PC-3 (cell line): ENCODE data around the gene ICAM1.

Experiments used
- EZH2 ChIP-seq: fragments of 300-600 bp; sonication (generic); IDR thresholded peaks from one replicate; pipeline ENCODE4 v1.6.1; 2017; ENCODE audit warnings: antibody characterized with exemption, mild to moderate bottlenecking, low read length; ENCODE audit not compliant: unreplicated experiment
- TF ChIP-seq, protein P1 (sequence below): fragments of 300-600 bp; sonication (generic); conservative IDR thresholded peaks from 2 replicates; pipeline ENCODE4 v1.5.1; 2017; ENCODE audit warnings: antibody characterized with exemption, low read depth, mild to moderate bottlenecking, low read length

- TF ChIP-seq EZH2 = no peak
- TF ChIP-seq, protein P1, sequence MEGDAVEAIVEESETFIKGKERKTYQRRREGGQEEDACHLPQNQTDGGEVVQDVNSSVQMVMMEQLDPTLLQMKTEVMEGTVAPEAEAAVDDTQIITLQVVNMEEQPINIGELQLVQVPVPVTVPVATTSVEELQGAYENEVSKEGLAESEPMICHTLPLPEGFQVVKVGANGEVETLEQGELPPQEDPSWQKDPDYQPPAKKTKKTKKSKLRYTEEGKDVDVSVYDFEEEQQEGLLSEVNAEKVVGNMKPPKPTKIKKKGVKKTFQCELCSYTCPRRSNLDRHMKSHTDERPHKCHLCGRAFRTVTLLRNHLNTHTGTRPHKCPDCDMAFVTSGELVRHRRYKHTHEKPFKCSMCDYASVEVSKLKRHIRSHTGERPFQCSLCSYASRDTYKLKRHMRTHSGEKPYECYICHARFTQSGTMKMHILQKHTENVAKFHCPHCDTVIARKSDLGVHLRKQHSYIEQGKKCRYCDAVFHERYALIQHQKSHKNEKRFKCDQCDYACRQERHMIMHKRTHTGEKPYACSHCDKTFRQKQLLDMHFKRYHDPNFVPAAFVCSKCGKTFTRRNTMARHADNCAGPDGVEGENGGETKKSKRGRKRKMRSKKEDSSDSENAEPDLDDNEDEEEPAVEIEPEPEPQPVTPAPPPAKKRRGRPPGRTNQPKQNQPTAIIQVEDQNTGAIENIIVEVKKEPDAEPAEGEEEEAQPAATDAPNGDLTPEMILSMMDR = no peak
These were observed 28.9 kb downstream of the ICAM1 start for GRCh38 chr19:10299545-10300458.
